Endothelial cell of umbilical vein (primary cell): ENCODE data around the gene DACT1. TPM values are rescaled to one million over a fixed set of nuclear protein-coding genes. Genes with fewer than 3 reads are reported as not detected.

Experiments
- BruUV-seq: library from RNA; stranded (reverse); fragments of 400-500 nt; replicated peaks from 2 replicates; lab custom pipeline; 2021; lab: Mats Ljungman, UMichigan
- CTCF ChIA-PET: fragments of 300-600, 350-600 bp; sonication (Branson Sonifier 250); formaldehyde crosslinking; loops from one replicate; lab custom pipeline; 2021; ENCODE audit warnings: antibody characterized with exemption, inconsistent platforms; lab: Charles Lee
- POLR2A ChIA-PET: fragments of 300-600, 350-600 bp; sonication (Branson Sonifier 250); formaldehyde crosslinking; loops from one replicate; lab custom pipeline; 2021; ENCODE audit warnings: antibody characterized with exemption, inconsistent platforms; lab: Charles Lee
- DNase-seq: peaks from one replicate; pipeline ENCODE4 v3.0.0-alpha.2; 2011; ENCODE audit warnings: low read depth, low spot score
- FAIRE-seq: peaks from 2 replicates; lab custom pipeline; 2011; peaks lifted over from hg19 to GRCh38; lab: Jason Lieb, UNC
- H2AFZ ChIP-seq: 2 replicates; pipeline ENCODE4 v1.6.0; 2012; ENCODE audit warnings: low read depth, low read length, control low read depth, inconsistent platforms
- H3K27ac ChIP-seq: 2 replicates; pipeline ENCODE4 v1.5.1; 2011; ENCODE audit warnings: low read depth, mild to moderate bottlenecking, control low read depth, low read length, moderate library complexity; ENCODE audit not compliant: insufficient read depth
- H3K27me3 ChIP-seq, 2 experiments: 2 replicates each; pipeline versions ENCODE4 v1.6.0 to v1.6.1; 2011; ENCODE audit warnings: low read length in 2 of 2, mixed read lengths in 1 of 2; ENCODE audit not compliant: control insufficient read depth in 2 of 2, insufficient read depth in 2 of 2
- H3K36me3 ChIP-seq, 2 experiments: 2 replicates in 1 of 2; 3 replicates in 1 of 2; pipeline ENCODE4 v1.5.1; 2011; ENCODE audit warnings: low read length in 2 of 2, mild to moderate bottlenecking in 1 of 2, moderate library complexity in 1 of 2; ENCODE audit not compliant: control insufficient read depth in 2 of 2, insufficient read depth in 2 of 2; ENCODE audit errors: extremely low read depth in 1 of 2
- H3K4me1 ChIP-seq: 3 replicates; pipeline ENCODE4 v1.5.1; 2011; ENCODE audit warnings: mild to moderate bottlenecking, low read length; ENCODE audit not compliant: control insufficient read depth, insufficient read depth; ENCODE audit errors: extremely low read depth
- H3K4me2 ChIP-seq: 2 replicates; pipeline ENCODE4 v1.6.1; 2011; ENCODE audit warnings: low read length, control low read depth, mixed read lengths; ENCODE audit not compliant: insufficient read depth
- H3K4me3 ChIP-seq, 3 experiments: fragments of 200-600 bp in 1 of 3; sonication (generic), shearing (Covaris generic) in 1 of 3; replicated peaks in 1 of 3; 2 replicates each; pipeline ENCODE4 v1.5.1; 2011 to 2016; ENCODE audit warnings: control low read depth in 3 of 3, low read length in 3 of 3, mild to moderate bottlenecking in 2 of 3, inconsistent platforms in 1 of 3, low read depth in 1 of 3, moderate library complexity in 1 of 3; ENCODE audit not compliant: insufficient read depth in 1 of 3
- H3K79me2 ChIP-seq: 2 replicates; pipeline ENCODE4 v1.6.0; 2012; ENCODE audit warnings: low read length, inconsistent platforms; ENCODE audit not compliant: control insufficient read depth, insufficient read depth
- H3K9ac ChIP-seq: replicated peaks from 2 replicates; pipeline ENCODE3; 2011; ENCODE audit warnings: low read length, control low read depth; ENCODE audit not compliant: insufficient read depth; ENCODE audit errors: extremely low read depth
- H3K9me1 ChIP-seq: replicated peaks from 3 replicates; pipeline ENCODE4 v1.6.0; 2011; ENCODE audit warnings: mild to moderate bottlenecking, low read length; ENCODE audit not compliant: control insufficient read depth, insufficient read depth; ENCODE audit errors: extremely low read depth
- H3K9me3 ChIP-seq: replicated peaks from 2 replicates; pipeline ENCODE4 v1.5.1; 2012; ENCODE audit warnings: low read length, inconsistent platforms; ENCODE audit not compliant: control insufficient read depth, insufficient read depth
- H4K20me1 ChIP-seq: replicated peaks from 2 replicates; pipeline ENCODE3; 2011; ENCODE audit warnings: mild to moderate bottlenecking, low read length; ENCODE audit not compliant: control insufficient read depth, insufficient read depth; ENCODE audit errors: extremely low read depth
- EZH2 ChIP-seq: IDR thresholded peaks from 2 replicates; pipeline ENCODE4 v1.6.1; 2012; ENCODE audit warnings: borderline replicate concordance, low read depth, mild to moderate bottlenecking, moderate library complexity, low read length, inconsistent platforms; ENCODE audit not compliant: severe bottlenecking
- FOS ChIP-seq: IDR thresholded peaks from 2 replicates; pipeline ENCODE4 v1.6.1; 2011; ENCODE audit warnings: mild to moderate bottlenecking, low read length, moderate library complexity, borderline replicate concordance; ENCODE audit not compliant: insufficient read depth
- GATA2 ChIP-seq: IDR thresholded peaks from 2 replicates; pipeline ENCODE4 v1.7.0; 2011; ENCODE audit warnings: low read depth, mild to moderate bottlenecking, moderate library complexity, mixed read lengths, low read length; ENCODE audit not compliant: insufficient read length, insufficient read depth
- JUN ChIP-seq: IDR thresholded peaks from 2 replicates; pipeline ENCODE4 v1.6.1; 2011; ENCODE audit warnings: borderline replicate concordance, low read depth; ENCODE audit not compliant: insufficient read length, insufficient read depth
- MYC ChIP-seq: IDR thresholded peaks from one replicate; pipeline ENCODE4 v1.6.1; 2011; ENCODE audit warnings: mild to moderate bottlenecking, low read depth, low read length
- POLR2A ChIP-seq: IDR thresholded peaks from 2 replicates; pipeline ENCODE4 v1.6.1; 2012; ENCODE audit warnings: low read depth, mild to moderate bottlenecking, control low read depth, low read length
- POLR2AphosphoS5 ChIP-seq: IDR thresholded peaks from 2 replicates; pipeline ENCODE4 v1.6.1; 2012; ENCODE audit warnings: low read depth, mild to moderate bottlenecking, control low read depth, low read length, moderate library complexity; ENCODE audit not compliant: insufficient read depth
- dilution Hi-C: fragments of 300-500 bp; cut with MboI; formaldehyde crosslinking; loops from one replicate; pipeline ENCODE4 v1.15.0; 2019; ENCODE audit warnings: low sequenced_read_pairs; ENCODE audit not compliant: extremely low pct_ligation_motif_present
- intact Hi-C: fragments of 100-400 bp; cut with micrococcal nuclease; formaldehyde crosslinking; loops from one replicate; pipeline ENCODE4 v1.10.0; 2022
- polyA plus RNA-seq, 4 experiments: library from polyadenylated mRNA; depleted of rRNA in 3 of 4; stranded (reverse) in 3 of 4; unstranded in 1 of 4; fragments of >200 nt; gene quantifications; 2 replicates each; pipeline versions ENCODE4 v1.2.1 to v1.2.3, GENCODE V29; 2011 to 2012; ENCODE audit warnings: missing spikeins in 1 of 4
- total RNA-seq: library from RNA; stranded (reverse); gene quantifications from 2 replicates; pipeline ENCODE4 v1.2.3, GENCODE V29; 2021
- TF ChIP-seq, protein P1 (sequence below), 2 donors: IDR thresholded peaks; 1 replicate in 1 of 2; 2 replicates in 1 of 2; pipeline ENCODE4 v1.5.1; 2011; ENCODE audit warnings: low read length in 2 of 2, mild to moderate bottlenecking in 2 of 2, moderate library complexity in 2 of 2, control low read depth in 1 of 2, inconsistent platforms in 1 of 2, low read depth in 1 of 2; ENCODE audit not compliant: insufficient read depth in 1 of 2; ENCODE audit errors: extremely low read depth in 1 of 2
- TF ChIP-seq, protein P2 (sequence below): IDR thresholded peaks from 2 replicates; pipeline ENCODE4 v1.6.1; 2011; ENCODE audit not compliant: insufficient read depth, insufficient read length

The DACT1 gene
- total and polyA plus RNA-seq, 2 donors (not counting 3 experiments of a cell fraction or from before 2014, with no cell fraction given) = 0.21 to 0.27 TPM

DNA sequence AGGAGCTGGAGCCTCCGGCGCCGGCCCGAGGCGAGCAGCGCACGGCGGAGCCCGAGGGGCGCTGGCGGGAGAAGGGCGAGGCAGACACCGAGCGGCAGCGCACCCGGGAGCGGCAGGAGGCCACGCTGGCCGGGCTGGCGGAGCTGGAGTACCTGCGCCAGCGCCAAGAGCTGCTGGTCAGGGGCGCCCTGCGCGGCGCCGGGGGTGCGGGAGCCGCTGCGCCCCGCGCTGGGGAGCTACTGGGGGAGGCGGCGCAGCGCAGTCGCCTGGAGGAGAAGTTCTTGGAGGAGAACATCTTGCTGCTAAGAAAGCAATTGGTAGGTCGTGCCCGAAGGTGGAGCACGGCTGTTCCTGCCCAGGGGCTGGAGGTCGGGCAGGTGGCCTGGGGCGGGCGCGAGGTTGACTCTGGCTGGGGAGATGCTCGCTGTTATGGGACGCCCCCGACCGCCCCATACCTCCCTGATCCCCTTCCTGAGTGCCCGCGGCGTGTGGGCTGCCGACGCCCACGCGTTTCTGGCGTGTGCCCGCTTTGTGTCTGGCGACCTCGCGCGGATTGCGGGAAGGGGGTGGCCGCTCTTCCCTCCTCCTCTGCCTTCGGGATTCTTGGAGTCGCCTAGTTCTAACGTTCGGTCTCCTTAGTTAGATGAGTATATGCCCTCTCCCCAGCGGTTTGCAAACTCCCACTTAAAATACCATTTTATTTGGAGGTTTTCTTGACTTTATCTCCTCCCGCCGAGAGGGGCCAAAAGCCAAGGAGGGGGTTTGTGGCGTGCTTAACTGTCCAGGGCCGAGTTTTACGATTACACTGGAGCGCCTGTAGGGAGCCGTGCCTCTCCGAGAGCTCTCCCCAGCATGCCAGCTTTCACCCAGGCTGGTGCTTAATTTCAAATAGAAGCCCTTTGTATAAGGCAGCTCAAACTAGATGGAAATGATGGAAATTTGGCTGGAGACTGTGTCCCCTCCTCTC is 752 bp downstream of the DACT1 start:
- H3K4me1 ChIP-seq = peaks cover 8% of the 10 kb centered on the region
- ChIA-PET CTCF (interaction anchor here (1.0 to 8.8 kb wide), 7 partner anchors 127 to 485 kb away, joined by 3 to 93 read pairs (median 4); no protein-coding TSS in a partner anchor), POLR2A (no interaction called here)
- peak; percentile 63 for TF ChIP-seq EZH2
- TF ChIP-seq, protein P1, sequence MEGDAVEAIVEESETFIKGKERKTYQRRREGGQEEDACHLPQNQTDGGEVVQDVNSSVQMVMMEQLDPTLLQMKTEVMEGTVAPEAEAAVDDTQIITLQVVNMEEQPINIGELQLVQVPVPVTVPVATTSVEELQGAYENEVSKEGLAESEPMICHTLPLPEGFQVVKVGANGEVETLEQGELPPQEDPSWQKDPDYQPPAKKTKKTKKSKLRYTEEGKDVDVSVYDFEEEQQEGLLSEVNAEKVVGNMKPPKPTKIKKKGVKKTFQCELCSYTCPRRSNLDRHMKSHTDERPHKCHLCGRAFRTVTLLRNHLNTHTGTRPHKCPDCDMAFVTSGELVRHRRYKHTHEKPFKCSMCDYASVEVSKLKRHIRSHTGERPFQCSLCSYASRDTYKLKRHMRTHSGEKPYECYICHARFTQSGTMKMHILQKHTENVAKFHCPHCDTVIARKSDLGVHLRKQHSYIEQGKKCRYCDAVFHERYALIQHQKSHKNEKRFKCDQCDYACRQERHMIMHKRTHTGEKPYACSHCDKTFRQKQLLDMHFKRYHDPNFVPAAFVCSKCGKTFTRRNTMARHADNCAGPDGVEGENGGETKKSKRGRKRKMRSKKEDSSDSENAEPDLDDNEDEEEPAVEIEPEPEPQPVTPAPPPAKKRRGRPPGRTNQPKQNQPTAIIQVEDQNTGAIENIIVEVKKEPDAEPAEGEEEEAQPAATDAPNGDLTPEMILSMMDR (IDR thresholded peaks at IDR 0.05; ENCODE audit: extremely low read depth in 1 of 2, insufficient read depth in 1 of 2, low read depth in 1 of 2, low read length in 2 of 2) = no peak
- H3K27me3 ChIP-seq = peaks cover 30 to 50% of the 10 kb centered on the region in 2 experiments
- BruUV-seq = no TSS peak
- H3K27ac ChIP-seq = no peak overlapping the region
- intact Hi-C loops = no loop called here
- no peak overlapping the region for H3K9ac ChIP-seq
- H4K20me1 ChIP-seq = no peaks in the 10 kb centered on the region
- no peaks in the 10 kb centered on the region for H3K36me3 ChIP-seq
- peak overlapping the region; percentile 48 for H3K4me2 ChIP-seq
- no peaks in the 10 kb centered on the region for H3K79me2 ChIP-seq
- dilution Hi-C loops = no loop called here
- peak overlapping the region; percentile 68 for H2AFZ ChIP-seq
- H3K4me3 ChIP-seq = peak overlapping the region; percentile 6 to 47 (median 41)
- FAIRE-seq (no peak), DNase-seq (peak; percentile 26)
- no peaks in the 10 kb centered on the region for H3K9me3 ChIP-seq
- no peaks in the 10 kb centered on the region for H3K9me1 ChIP-seq

DNA sequence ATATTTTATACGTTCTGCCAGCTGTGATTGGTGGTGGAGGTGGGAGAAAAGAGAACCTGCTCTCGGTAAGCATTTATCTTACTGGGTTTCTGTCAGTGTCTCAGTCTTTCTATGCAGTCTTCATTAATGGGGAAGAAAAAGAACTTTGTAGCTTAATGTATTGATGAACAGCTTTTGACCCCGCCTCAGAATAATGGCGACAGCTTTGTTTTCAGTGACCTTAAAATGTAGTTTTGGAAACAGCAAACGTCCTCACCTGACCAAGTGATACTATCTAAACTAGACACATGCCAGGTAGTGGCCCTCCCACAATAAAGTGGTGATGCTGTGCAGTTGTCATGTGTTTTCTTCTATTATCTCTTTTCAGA is 1.4 kb downstream of the DACT1 start:
- H3K9ac ChIP-seq = no peak overlapping the region
- no peaks in the 10 kb centered on the region for H4K20me1 ChIP-seq
- intact Hi-C loops = no loop called here
- no peak for FAIRE-seq
- no TSS peak for BruUV-seq
- TF ChIP-seq JUN = no peak
- no peak for TF ChIP-seq EZH2
- no peak for TF ChIP-seq GATA2
- no peak for TF ChIP-seq MYC
- TF ChIP-seq, protein P2, sequence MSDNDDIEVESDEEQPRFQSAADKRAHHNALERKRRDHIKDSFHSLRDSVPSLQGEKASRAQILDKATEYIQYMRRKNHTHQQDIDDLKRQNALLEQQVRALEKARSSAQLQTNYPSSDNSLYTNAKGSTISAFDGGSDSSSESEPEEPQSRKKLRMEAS = no peak
- TF ChIP-seq, protein P1 (IDR thresholded peaks at IDR 0.05; ENCODE audit: extremely low read depth in 1 of 2, insufficient read depth in 1 of 2, low read depth in 1 of 2, low read length in 2 of 2) = no peak
- no peak for TF ChIP-seq POLR2A
- TF ChIP-seq POLR2AphosphoS5 = no peak
- TF ChIP-seq FOS = no peak
- dilution Hi-C loops = no loop called here
- no peak overlapping the region for H3K27ac ChIP-seq
- H3K4me1 ChIP-seq = peaks cover 8% of the 10 kb centered on the region
- peaks cover 25 to 44% of the 10 kb centered on the region in 2 experiments for H3K27me3 ChIP-seq
- no peak overlapping the region for H3K4me3 ChIP-seq
- CTCF ChIA-PET = interaction anchor here (1.0 to 8.8 kb wide), 6 partner anchors 127 to 416 kb away, joined by 3 to 93 read pairs (median 4); no protein-coding TSS in a partner anchor
- no peak for DNase-seq
- H2AFZ ChIP-seq = no peak overlapping the region
- no peaks in the 10 kb centered on the region for H3K36me3 ChIP-seq
- H3K9me3 ChIP-seq = no peaks in the 10 kb centered on the region
- H3K79me2 ChIP-seq = no peaks in the 10 kb centered on the region
- peak overlapping the region; percentile 48 for H3K4me2 ChIP-seq
- POLR2A ChIA-PET = no interaction called here
- no peaks in the 10 kb centered on the region for H3K9me1 ChIP-seq
